Measurements from ENCODE around the gene KLHL22.

GRCh38 chr22:20511578-20512229 is 16.1 kb upstream of the KLHL22 start:
- TF ChIP-seq REST (IDR thresholded peaks at IDR 0.05) (no peak), SP1 (IDR thresholded peaks at IDR 0.05) (no peak), FOXA1 (IDR thresholded peaks at IDR 0.05) (no peak), CTCF (IDR thresholded peaks at IDR 0.05; ENCODE audit: low read depth, low read length, missing input control) (no peak), HNF4A (conservative IDR thresholded peaks at IDR 0.05) (no peak)

All from liver (tissue), 3 donors.